ENCODE data around the gene FIGLA. TPM values are rescaled to one million over a fixed set of nuclear protein-coding genes. Genes with fewer than 3 reads are reported as not detected.

Gene FIGLA
- total RNA-seq, 2 donors from 2014 or later = not detected

DNA sequence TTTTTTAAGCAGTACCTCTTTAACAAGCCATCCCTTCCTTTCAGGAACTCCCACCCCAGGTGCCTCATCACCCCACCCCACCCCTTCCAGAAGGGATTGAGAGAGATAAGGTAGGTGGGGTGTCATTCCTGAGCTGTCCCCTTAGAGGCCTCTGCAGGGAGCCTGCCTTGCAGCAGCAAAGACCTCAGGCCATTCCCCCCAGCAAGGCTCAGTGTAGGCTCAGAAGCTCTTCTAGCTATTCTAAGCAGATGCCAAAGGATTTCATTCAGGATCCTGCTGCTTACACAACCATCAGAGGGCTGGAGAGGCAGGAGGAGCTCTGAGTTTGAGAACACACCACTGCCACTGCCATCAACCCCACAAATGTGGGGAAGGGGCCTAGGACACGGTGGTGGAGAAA, 5.8 kb upstream of the FIGLA start:
- intact Hi-C loops (cut with DNase I) = no loop called here
- Histone ChIP-seq H3K4me1 (replicated peaks) (no peaks in the 10 kb centered on the region), H3K27ac (no peak overlapping the region), H3K4me3 (no peak overlapping the region), H3K27me3 (replicated peaks; ENCODE audit: insufficient read depth) (no peaks in the 10 kb centered on the region), H3K36me3 (no peaks in the 10 kb centered on the region), H3K9me3 (no peaks in the 10 kb centered on the region)
- 57% methylated on average over 1 of the region's 1 CpG for WGBS
- DNase-seq (ENCODE audit: low spot score) = no peak
- TF ChIP-seq POLR2A (IDR thresholded peaks at IDR 0.05) = no peak
- no peak for TF ChIP-seq POLR2AphosphoS5 (IDR thresholded peaks at IDR 0.05)
- TF ChIP-seq, protein P1, sequence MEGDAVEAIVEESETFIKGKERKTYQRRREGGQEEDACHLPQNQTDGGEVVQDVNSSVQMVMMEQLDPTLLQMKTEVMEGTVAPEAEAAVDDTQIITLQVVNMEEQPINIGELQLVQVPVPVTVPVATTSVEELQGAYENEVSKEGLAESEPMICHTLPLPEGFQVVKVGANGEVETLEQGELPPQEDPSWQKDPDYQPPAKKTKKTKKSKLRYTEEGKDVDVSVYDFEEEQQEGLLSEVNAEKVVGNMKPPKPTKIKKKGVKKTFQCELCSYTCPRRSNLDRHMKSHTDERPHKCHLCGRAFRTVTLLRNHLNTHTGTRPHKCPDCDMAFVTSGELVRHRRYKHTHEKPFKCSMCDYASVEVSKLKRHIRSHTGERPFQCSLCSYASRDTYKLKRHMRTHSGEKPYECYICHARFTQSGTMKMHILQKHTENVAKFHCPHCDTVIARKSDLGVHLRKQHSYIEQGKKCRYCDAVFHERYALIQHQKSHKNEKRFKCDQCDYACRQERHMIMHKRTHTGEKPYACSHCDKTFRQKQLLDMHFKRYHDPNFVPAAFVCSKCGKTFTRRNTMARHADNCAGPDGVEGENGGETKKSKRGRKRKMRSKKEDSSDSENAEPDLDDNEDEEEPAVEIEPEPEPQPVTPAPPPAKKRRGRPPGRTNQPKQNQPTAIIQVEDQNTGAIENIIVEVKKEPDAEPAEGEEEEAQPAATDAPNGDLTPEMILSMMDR (IDR thresholded peaks at IDR 0.05) = no peak

DNA sequence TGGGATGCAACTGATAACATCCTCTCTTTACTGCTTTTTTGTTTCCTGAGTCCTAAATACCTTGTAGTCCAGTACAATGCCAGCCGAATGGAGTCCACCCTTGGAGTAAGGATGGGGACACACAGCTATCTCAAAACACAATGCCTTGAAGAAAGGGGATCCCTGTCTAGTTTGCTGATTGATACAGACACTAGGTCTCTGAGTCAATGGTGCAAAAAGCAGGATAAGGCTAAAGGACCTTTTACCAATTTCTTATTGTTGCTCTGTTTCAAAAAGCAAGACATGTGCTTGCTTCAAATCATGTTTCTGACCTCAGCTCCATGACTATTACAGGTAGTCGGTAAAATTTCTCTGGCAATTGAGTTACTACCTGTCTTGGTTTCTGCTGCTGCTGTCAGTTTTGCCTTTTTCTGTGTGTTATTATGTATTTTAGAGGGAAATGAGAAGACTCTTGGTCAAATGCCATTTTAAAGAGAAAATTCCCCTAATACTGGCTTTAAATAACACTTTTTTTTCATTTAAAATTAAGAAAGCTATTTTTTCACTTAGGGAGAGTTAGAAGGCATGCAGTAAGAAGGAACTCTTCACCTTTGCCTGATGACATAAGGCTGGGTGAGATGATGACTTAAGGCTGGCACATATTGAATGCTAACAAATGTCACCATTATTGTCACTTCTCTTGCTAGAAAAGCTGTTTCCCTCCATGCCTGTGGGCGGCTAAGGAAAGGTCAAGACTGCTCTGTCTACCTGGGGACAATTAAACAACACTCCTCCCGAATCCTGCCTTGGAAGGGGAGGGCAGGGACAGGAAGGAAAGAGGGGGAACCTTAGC, 4.9 kb upstream of the FIGLA start:
- intact Hi-C loops (cut with DNase I) = no loop called here
- TF ChIP-seq POLR2AphosphoS5 (IDR thresholded peaks at IDR 0.05) = no peak
- TF ChIP-seq POLR2A (IDR thresholded peaks at IDR 0.05) = no peak
- TF ChIP-seq, protein P1 (IDR thresholded peaks at IDR 0.05) = no peak
- Histone ChIP-seq H3K9me3 (no peaks in the 10 kb centered on the region), H3K27me3 (replicated peaks; ENCODE audit: insufficient read depth) (peaks cover 4% of the 10 kb centered on the region), H3K4me3 (no peak overlapping the region), H3K27ac (no peak overlapping the region), H3K4me1 (replicated peaks) (no peaks in the 10 kb centered on the region), H3K36me3 (no peaks in the 10 kb centered on the region)
- DNase-seq (ENCODE audit: low spot score) = no peak
- 61% methylated on average over 4 of the region's 4 CpGs for WGBS

DNA sequence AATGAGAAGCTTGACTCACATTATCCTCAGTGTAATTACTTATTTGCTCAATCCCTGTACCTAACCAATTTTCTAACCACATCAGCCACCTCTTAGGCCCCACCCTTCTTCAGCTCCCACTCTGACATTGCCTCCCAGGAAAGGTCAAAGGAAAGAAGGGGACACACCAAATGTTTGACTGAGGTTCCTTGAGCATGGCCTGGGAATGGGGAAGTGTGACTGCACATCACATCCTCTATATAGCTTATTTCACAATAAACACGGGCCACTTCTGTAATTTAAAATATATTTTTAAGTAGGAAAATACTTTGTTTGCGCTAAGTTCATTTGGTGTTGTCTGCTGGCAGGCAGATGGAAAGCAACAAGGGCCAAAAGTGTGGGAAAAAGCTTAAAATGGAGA, 3.0 kb upstream of the FIGLA start:
- Histone ChIP-seq H3K9me3 (no peaks in the 10 kb centered on the region), H3K27ac (no peak overlapping the region), H3K4me1 (replicated peaks) (no peaks in the 10 kb centered on the region), H3K27me3 (replicated peaks; ENCODE audit: insufficient read depth) (peaks cover 10% of the 10 kb centered on the region), H3K36me3 (no peaks in the 10 kb centered on the region), H3K4me3 (no peak overlapping the region)
- no peak for DNase-seq (ENCODE audit: low spot score)
- 76% methylated on average over 2 of the region's 2 CpGs for WGBS
- TF ChIP-seq, protein P1 (IDR thresholded peaks at IDR 0.05) = no peak
- TF ChIP-seq POLR2AphosphoS5 (IDR thresholded peaks at IDR 0.05) (no peak), POLR2A (IDR thresholded peaks at IDR 0.05) (no peak)
- intact Hi-C loops (cut with DNase I) = no loop called here

DNA sequence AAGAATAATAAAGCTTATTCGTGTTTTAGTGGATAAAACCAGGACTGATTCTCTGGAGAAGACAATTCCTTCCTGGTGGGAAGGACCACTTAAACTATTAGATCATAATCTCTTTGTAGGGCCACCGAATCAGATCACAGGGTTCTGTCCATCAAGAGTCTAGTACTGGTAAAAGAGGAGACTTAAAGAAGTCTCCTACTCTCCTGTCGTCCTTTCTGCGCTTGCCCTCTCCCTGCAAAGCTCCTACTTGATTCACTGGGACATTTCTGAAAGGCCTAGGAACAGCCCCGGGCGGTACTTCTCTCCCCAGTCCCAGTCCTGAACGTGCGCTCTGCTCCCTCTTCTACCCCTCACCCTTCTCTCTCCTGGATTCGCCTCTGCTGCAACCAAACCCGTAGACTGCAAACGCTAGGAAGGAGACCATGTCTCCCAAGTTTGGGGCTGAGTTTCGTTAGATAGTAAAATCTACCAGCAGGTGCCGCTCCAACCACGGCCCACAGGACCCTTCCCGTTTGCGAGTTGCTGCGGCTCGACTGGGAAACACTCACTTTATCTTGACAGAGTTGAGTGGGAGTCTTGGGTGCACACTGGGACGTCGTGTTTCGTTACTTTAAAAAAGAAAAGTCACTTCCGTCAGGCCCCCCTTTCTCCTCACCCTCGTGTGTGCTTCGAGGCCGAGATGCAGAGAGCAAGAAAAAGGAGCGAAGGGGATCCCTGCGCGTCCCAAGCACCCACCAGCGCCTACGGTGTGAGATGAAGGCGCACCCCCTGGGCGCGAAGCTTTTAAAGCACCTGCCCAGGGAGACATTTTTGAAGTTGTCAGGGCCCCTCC, 923 bp downstream of the FIGLA start:
- DNase-seq (ENCODE audit: low spot score) = peak; percentile 48
- no peak overlapping the region for H3K27ac ChIP-seq
- H3K9me3 ChIP-seq = no peaks in the 10 kb centered on the region
- H3K36me3 ChIP-seq = no peaks in the 10 kb centered on the region
- H3K27me3 ChIP-seq (replicated peaks; ENCODE audit: insufficient read depth) = peaks cover 10% of the 10 kb centered on the region
- H3K4me1 ChIP-seq (replicated peaks) = no peaks in the 10 kb centered on the region
- intact Hi-C loops (cut with DNase I) = loop anchor here (10.0 kb wide), 1 partner anchor 135 kb away; no protein-coding TSS in a partner anchor
- H3K4me3 ChIP-seq = peak overlapping the region in 1 of 2 donors; percentile 17
- no peak for TF ChIP-seq POLR2AphosphoS5 (IDR thresholded peaks at IDR 0.05)
- TF ChIP-seq, protein P1 (IDR thresholded peaks at IDR 0.05) = peak in 3 of 4 experiments; percentile 44 to 51 (median 46)
- no peak for TF ChIP-seq POLR2A (IDR thresholded peaks at IDR 0.05)
- 5% methylated on average over 32 of the region's 33 CpGs for WGBS

All from prostate gland (tissue), 2 donors.